CD4-positive, alpha-beta T cell treated with Interleukin-1 beta for 1 hour (primary cell): ENCODE measurements around the gene PCDHGB2.
"Not testable (repeated sequence)": the region's sequence is repeated elsewhere in the genome, so short reads cannot be mapped to it uniquely, and the experiment has no call there.

ENCODE experiments used
- DNase-seq, 2 donors: peaks; one replicate each; pipeline ENCODE4 v3.0.0-alpha.2; 2020 to 2022

Gene PCDHGB2

DNA sequence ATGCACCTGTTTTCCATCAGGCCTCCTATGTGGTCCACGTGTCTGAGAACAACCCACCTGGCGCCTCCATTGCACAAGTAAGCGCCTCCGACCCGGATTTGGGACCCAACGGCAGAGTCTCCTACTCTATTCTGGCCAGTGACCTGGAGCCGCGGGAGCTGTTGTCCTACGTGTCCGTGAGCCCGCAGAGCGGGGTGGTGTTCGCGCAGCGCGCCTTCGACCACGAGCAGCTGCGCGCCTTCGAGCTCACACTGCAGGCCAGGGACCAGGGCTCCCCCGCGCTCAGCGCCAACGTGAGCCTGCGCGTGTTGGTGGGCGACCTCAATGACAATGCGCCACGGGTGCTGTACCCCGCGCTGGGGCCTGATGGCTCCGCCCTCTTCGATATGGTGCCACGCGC is 8.2 kb upstream of the PCDHGB2 start:
- no peak for DNase-seq

DNA sequence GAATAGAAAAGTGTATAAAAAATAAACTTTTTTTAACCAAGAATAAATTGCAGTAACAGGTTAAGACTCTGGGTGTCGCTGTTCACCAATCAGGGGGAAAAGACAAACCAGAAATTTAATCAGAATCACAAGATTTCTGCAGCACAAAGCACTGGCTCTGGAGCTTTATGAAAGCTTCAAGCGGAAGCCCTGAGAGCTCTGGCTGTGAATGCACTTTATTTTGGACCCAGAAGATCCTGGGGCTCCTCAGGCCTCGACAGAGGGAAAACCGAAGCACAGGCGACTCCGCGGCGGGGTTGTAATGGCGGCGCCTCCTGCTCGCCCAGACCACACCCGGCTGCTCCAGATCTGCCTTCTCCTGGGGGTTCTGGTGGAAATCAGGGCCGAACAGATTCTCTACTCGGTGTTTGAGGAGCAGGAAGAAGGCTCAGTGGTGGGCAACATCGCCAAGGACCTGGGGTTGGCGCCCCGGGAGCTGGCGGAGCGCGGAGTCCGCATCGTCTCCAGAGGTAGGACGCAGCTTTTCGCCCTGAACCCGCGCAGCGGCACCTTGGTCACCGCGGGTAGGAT is 4.8 kb upstream of the PCDHGB2 start, which contains the start of gene PCDHGA4:
Gene PCDHGA4 (plus strand): TSS at position 122 of the 570 bp plus-strand sequence. CDS start 87 bp downstream, at position 209.
- DNase-seq, result peak in 1 of 2 donors; percentile 16

DNA sequence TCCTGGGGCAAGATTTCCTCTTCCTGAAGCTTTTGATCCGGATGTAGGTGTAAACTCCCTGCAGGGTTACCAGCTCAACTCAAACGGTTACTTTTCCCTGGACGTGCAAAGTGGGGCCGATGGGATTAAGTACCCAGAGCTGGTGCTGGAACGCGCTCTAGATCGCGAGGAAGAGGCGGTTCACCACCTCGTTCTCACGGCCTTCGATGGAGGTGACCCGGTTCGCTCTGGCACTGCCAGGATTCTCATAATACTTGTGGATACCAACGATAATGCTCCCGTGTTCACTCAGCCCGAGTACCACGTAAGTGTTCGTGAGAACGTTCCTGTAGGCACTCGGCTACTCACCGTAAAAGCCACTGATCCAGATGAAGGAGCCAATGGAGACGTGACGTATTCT is 4.2 kb upstream of the PCDHGB2 start:
- no peak for DNase-seq

DNA sequence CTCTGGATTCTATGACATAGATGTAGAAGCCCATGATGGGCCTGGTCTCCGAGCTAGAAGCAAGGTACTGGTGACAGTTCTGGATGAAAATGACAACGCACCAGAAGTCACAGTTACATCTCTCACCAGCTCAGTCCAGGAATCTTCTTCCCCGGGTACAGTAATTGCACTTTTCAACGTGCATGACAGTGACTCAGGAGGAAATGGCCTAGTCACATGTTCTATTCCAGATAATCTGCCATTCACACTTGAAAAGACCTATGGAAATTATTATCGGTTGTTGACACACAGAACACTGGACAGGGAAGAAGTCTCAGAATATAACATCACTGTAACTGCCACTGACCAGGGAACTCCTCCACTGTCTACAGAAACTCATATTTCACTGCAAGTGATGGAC is 3.7 kb upstream of the PCDHGB2 start:
- DNase-seq, result no peak

DNA sequence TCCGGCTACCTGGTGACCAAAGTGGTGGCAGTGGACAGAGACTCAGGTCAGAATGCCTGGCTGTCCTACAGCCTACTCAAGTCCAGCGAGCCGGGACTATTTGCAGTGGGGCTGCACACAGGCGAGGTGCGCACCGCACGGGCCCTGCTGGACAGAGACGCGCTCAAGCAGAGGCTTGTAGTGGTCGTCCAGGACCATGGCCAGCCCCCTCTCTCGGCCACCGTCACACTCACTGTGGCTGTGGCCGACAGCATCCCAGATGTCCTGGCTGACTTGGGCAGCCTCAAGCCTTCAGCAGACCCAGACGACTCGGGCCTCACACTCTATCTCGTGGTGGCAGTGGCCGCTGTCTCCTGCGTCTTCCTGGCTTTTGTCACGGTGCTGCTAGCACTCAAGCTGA is 2.8 kb upstream of the PCDHGB2 start:
- no peak for DNase-seq

DNA sequence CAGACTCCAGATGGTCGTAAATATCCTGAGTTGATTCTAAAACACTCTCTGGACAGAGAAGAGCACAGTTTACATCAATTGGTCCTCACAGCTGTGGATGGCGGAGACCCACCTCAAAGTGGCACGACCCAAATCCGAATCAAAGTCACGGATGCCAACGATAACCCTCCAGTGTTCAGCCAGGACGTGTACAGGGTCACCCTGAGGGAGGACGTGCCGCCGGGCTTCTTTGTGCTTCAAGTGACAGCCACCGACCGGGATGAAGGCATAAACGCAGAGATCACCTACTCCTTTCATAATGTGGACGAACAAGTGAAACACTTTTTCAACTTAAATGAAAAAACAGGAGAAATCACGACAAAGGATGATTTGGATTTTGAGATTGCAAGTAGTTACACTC is 891 bp downstream of the PCDHGB2 start:
- DNase-seq, result no peak

DNA sequence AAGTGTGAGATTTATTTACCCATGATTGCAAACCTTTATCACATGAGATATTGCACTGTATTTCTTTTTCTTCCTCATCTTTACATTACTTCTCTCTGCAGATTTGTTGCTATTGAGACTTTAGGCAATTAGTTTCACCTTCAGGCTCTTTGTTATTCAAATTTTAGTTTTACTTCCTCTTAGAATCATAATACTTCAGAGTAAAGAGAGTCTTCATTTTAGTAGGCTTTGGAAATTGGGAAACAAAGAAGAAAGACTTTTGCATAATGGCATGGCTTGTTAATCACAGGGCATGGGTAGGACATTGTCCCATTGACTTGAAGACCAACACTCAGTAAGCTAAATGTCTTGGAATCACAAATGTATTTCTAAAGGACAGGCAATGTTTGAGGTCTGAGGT is 2.9 kb downstream of the PCDHGB2 start:
- no peak for DNase-seq

DNA sequence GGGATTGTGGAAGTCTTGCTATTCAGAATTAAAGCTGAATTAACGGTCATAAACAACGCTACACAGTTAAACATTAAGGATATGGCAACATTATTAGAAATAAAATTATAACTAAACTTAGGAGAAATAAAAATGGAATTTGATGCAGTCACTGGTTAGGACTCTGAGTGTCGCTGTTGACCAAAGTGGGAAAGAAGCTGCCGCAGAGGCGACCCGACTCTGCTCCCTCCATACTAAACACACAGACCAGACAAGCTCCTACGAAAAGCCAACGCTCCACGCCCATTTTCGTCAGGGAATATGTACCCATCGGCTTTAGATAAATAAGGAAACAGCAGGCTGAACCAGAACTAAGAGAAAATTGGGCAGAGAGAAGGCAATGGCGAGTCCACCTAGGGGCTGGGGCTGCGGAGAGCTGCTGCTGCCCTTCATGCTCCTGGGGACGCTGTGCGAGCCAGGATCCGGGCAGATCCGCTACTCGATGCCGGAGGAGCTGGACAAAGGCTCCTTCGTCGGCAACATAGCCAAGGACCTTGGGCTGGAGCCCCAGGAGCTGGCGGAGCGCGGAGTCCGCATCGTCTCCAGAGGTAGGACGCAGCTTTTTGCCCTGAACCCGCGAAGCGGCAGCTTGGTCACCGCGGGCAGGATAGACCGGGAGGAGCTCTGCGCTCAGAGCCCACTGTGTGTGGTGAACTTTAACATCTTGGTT is 4.3 kb downstream of the PCDHGB2 start, which contains the start of gene PCDHGA5:
Gene PCDHGA5 (plus strand): TSS at position 211 of the 709 bp plus-strand sequence. CDS start 169 bp downstream, at position 380.
- DNase-seq, result no peak

DNA sequence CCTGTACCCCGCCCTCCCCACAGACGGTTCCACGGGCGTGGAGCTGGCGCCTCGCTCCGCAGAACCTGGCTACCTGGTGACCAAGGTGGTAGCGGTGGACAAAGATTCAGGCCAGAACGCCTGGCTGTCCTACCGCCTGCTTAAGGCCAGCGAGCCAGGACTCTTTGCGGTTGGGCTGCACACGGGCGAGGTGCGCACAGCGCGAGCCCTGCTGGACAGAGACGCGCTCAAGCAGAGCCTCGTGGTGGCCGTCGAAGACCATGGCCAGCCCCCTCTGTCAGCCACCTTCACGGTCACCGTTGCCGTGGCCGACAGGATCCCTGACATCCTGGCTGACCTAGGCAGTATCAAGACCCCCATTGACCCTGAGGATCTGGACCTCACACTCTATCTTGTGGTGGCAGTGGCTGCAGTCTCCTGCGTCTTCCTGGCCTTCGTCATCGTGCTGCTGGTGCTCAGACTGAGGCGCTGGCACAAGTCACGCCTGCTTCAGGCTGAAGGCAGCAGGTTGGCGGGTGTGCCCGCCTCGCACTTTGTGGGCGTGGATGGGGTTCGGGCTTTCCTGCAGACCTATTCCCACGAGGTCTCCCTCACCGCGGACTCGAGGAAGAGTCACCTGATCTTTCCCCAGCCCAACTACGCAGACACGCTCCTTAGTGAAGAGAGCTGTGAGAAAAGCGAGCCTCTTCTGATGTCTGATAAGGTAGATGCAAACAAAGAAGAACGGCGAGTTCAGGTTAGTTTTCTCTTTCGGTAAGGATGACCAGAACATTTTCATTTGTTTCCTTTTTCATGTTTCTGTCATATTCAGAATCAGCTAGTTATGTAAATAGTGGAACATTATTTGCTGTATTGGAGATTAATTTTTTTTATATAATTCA is 6.5 kb downstream of the PCDHGB2 start:
- DNase-seq, result no peak

DNA sequence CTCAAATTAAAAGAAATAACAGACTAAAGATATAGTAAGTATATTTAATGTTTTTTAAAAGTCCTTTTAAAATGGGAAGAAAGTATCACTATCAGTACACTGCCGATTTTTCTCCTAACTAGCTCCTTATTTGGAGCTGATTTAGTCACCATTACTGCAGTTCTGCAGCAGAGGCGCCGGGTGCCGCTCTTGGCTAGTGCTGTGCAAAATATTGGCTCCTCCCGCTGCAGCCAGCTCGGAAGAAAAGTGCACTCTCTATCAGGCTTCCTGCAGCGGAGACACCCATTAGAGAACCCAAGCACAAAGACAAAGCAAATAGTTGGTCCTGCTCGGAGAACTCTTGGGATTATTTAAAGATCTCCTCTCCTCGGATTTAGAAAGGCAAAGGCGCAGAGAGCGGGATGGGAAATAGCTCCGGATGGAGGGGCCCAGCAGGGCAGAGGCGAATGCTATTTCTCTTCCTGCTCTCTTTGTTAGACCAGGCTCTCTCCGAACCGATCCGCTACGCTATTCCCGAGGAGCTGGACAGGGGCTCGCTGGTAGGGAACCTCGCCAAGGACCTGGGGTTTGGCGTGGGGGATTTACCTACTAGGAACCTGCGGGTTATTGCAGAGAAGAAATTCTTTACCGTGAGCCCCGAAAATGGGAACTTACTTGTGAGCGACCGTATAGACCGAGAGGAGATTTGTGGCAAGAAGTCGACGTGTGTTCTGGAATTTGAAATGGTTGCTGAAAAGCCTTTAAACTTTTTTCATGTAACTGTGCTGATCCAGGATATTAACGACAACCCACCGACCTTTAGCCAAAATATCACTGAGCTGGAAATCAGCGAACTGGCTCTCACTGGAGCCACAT is 10.4 kb downstream of the PCDHGB2 start, which contains the start of gene PCDHGB3:
Gene PCDHGB3 (plus strand): TSS at position 249 of the 855 bp plus-strand sequence. CDS start 153 bp downstream, at position 402.
- peak; percentile 33 to 40 for DNase-seq

DNA sequence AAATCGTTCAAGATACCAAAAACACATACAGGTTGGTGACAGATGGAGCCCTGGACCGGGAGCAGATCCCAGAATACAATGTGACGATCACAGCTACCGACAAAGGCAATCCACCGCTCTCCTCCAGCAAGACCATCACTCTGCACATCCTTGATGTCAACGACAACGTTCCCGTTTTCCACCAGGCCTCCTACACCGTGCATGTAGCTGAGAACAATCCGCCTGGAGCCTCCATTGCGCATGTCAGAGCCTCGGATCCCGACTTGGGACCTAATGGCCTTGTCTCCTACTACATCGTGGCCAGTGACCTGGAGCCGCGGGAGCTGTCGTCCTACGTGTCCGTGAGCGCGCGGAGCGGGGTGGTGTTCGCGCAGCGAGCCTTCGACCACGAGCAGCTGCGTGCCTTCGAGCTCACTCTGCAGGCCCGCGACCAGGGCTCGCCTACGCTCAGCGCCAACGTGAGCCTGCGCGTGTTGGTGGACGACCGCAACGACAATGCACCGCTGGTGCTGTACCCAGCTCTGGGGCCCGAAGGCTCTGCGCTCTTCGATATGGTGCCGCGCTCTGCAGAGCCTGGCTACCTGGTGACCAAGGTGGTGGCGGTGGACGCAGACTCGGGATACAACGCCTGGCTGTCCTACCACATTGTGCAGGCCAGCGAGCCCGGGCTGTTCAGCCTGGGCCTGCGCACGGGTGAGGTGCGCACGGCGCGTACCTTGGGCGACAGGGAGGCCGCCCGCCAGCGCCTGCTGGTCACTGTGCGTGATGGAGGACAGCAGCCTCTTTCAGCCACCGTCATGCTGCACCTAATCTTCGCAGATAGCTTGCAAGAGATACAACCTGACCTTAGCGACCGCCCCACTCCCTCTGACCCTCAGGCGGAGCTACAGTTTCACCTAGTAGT is 12.0 kb downstream of the PCDHGB2 start:
- no peak for DNase-seq

DNA sequence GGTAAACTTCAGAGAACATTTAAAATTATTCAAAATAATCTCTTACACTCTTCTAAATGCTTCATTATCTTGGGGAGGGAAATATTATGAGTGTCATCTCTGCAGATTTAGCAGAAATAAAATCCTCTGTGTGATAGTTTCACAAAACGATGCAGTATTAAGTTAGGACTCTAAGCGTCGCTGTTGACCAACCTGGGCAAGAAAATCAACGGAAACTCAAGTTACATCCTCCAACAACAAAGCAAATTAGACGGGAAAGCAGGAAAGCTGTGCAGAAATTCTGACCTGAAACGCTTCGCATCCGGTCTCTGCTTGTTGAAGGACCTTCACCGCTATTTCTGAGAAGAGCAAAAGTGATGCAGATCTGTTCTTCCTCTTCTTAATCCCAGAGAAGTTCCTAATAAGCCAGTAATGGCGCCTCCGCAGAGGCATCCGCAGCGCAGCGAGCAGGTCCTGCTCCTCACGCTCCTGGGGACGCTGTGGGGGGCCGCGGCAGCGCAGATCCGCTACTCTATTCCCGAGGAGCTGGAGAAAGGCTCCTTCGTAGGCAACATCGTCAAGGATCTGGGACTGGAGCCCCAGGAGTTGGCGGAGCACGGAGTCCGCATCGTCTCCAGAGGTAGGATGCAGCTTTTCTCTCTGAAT is 14.0 kb downstream of the PCDHGB2 start, which contains the start of gene PCDHGA6:
Gene PCDHGA6 (plus strand): TSS at position 219 of the 645 bp plus-strand sequence. CDS start 193 bp downstream, at position 412.
- no peak for DNase-seq

DNA sequence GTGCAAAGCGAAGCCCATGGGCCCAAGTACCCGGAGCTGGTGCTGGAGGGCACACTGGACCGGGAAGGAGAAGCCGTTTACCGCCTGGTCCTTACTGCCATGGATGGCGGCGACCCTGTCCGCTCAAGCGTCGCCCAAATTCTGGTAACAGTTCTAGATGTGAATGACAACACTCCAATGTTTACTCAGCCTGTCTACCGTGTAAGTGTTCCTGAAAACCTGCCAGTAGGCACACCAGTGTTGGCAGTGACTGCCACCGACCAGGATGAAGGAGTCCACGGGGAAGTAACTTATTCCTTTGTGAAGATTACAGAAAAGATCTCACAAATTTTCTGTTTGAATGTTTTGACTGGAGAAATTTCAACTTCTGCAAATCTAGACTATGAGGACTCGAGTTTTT is 14.8 kb downstream of the PCDHGB2 start:
- no peak for DNase-seq

DNA sequence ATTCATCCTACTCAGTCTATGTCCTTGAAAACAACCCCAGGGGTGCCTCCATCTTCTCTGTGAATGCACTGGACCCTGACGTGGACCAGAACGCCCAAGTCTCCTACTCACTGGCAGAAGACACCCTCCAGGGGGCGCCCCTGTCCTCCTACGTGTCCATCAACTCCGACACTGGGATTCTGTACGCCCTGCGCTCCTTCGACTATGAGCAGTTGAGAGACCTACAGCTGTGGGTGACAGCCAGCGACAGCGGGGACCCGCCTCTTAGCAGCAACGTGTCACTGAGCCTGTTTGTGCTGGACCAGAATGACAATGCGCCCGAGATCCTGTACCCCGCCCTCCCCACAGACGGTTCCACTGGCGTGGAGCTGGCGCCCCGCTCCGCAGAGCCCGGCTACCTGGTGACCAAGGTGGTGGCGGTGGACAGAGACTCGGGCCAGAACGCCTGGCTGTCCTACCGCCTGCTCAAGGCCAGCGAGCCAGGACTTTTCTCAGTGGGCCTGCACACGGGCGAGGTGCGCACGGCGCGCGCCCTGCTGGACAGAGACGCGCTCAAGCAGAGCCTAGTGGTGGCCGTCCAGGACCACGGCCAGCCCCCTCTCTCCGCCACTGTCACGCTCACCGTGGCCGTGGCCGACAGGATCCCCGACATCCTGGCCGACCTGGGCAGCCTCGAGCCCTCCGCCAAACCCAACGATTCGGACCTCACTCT is 15.8 kb downstream of the PCDHGB2 start:
- not testable (repeated sequence) for DNase-seq

DNA sequence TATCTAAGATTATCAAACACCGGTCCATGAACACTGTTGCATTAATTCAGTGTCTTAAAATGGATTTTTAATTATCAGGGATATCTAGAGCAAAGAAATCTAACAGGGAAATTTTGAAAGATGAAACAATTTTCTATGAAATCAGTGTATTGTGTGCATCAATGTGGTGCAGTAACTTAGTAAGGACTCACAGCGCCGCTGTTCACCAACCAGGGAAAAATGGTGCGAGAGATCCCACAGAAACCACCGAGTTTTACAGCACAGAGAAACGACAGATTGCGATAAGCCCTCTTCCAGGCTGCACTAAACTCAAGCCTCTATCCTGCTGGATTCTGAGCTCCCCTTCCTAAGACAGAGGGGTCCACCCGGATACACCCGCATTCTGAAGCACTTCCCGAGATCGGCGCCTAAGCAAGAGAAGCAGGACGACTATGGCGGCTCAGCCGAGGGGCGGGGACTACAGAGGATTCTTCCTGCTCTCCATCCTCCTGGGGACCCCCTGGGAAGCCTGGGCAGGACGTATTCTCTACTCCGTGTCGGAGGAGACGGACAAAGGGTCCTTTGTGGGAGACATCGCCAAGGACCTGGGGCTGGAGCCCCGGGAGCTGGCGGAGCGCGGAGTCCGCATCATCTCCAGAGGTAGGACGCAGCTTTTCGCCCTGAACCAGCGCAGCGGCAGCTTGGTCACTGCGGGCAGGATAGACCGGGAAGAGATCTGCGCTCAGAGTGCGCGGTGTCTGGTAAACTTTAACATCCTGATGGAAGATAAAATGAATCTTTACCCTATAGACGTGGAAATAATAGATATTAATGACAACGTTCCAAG is 22.9 kb downstream of the PCDHGB2 start, which contains the start of gene PCDHGA7:
Gene PCDHGA7 (plus strand): TSS at position 274 of the 826 bp plus-strand sequence. CDS start 158 bp downstream, at position 432.
- DNase-seq, result no peak

DNA sequence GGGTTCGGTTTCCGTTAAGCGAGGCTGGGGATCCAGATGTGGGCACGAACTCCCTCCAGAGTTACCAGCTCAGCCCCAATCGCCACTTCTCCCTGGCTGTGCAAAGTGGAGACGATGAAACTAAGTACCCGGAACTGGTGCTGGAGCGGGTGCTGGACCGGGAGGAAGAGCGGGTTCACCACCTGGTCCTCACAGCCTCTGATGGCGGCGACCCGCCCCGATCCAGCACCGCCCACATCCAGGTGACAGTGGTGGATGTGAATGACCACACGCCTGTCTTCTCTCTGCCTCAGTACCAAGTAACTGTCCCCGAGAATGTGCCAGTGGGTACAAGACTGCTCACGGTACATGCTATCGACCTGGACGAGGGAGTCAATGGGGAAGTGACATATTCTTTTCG is 23.6 kb downstream of the PCDHGB2 start:
- no peak for DNase-seq

DNA sequence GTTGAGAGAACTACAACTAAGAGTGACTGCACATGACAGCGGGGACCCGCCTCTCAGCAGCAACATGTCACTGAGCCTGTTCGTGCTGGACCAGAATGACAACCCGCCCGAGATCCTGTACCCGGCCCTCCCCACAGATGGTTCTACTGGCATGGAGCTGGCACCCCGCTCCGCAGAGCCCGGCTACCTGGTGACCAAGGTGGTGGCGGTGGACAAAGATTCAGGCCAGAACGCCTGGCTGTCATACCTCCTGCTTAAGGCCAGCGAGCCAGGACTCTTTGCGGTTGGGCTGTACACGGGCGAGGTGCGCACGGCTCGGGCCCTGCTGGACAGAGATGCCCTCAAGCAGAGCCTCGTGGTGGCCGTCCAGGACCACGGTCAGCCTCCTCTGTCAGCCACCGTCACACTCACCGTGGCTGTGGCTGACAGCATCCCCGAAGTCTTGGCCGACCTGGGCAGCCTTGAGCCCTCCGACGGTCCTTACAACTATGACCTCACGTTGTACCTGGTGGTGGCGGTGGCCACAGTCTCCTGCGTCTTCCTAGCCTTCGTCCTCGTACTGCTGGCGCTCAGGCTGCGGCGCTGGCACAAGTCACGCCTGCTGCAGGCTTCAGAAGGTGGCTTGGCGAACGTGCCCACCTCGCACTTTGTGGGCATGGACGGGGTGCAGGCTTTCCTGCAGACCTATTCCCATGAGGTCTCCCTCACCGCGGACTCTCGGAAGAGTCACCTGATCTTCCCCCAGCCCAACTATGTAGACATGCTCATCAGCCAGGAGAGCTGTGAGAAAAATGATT is 24.9 kb downstream of the PCDHGB2 start:
- no peak for DNase-seq
